CD4-positive, alpha-beta memory T cell (primary cell): Measurements from ENCODE around the gene CKB. TPM values are rescaled to one million over a fixed set of nuclear protein-coding genes. Genes with fewer than 3 reads are reported as not detected.

Source experiments
- CTCF ChIA-PET: fragments of 350-600 bp; sonication (Branson Sonifier 250); formaldehyde crosslinking; loops from one replicate; lab custom pipeline; 2021; ENCODE audit warnings: inconsistent platforms; ENCODE audit not compliant: partially characterized antibody; lab: Charles Lee
- POLR2A ChIA-PET: fragments of 350-600 bp; sonication (Branson Sonifier 250); formaldehyde crosslinking; loops from one replicate; lab custom pipeline; 2021; ENCODE audit not compliant: partially characterized antibody; lab: Charles Lee
- DNase-seq, 5 donors: peaks; one replicate each; pipeline versions ENCODE4 v3.0.0 to v3.0.0-alpha.2; 2020 to 2022; ENCODE audit warnings: mixed read lengths in 1 of 5
- H3K27ac ChIP-seq: one replicate; pipeline ENCODE4 v1.7.0; 2013; ENCODE audit warnings: low read depth, low read length
- H3K27me3 ChIP-seq: 2 replicates; pipeline ENCODE4 v1.7.0; 2013; ENCODE audit warnings: mild to moderate bottlenecking, low read length, moderate library complexity; ENCODE audit not compliant: insufficient read depth
- H3K36me3 ChIP-seq: 2 replicates; pipeline ENCODE4 v1.7.0; 2013; ENCODE audit warnings: mild to moderate bottlenecking, low read length, moderate library complexity; ENCODE audit not compliant: insufficient read depth
- H3K4me1 ChIP-seq: 2 replicates; pipeline ENCODE4 v1.7.0; 2013; ENCODE audit warnings: mild to moderate bottlenecking, low read length, moderate library complexity; ENCODE audit not compliant: insufficient read depth
- H3K4me3 ChIP-seq, 2 donors: one replicate each; pipeline ENCODE4 v1.7.0; 2013; ENCODE audit warnings: low read length in 2 of 2, mild to moderate bottlenecking in 1 of 2
- H3K9me3 ChIP-seq, 2 donors: one replicate each; pipeline ENCODE4 v1.7.0; 2013; ENCODE audit warnings: low read length in 2 of 2, control low read depth in 1 of 2; ENCODE audit not compliant: control insufficient read depth in 1 of 2
- H3K27ac Mint-ChIP-seq, 7 donors: one replicate each; pipeline ENCODE4 v1.8.0; 2020 to 2021; ENCODE audit warnings: mixed read lengths in 7 of 7, mild to moderate bottlenecking in 6 of 7, inconsistent platforms in 3 of 7, moderate library complexity in 3 of 7
- H3K27me3 Mint-ChIP-seq, 2 donors: one replicate each; pipeline ENCODE4 v1.8.0; 2020 to 2021; ENCODE audit warnings: mixed read lengths in 2 of 2
- H3K36me3 Mint-ChIP-seq, 2 donors: one replicate each; pipeline ENCODE4 v1.8.0; 2020 to 2021; ENCODE audit warnings: mixed read lengths in 2 of 2, inconsistent platforms in 1 of 2, mild to moderate bottlenecking in 1 of 2
- H3K4me1 Mint-ChIP-seq, 4 donors: one replicate each; pipeline ENCODE4 v1.8.0; 2020 to 2021; ENCODE audit warnings: mixed read lengths in 4 of 4, mild to moderate bottlenecking in 1 of 4
- H3K4me3 Mint-ChIP-seq, 8 donors: one replicate each; pipeline ENCODE4 v1.8.0; 2020 to 2021; ENCODE audit warnings: mixed read lengths in 8 of 8, mild to moderate bottlenecking in 7 of 8, moderate library complexity in 6 of 8, inconsistent platforms in 3 of 8
- H3K9me3 Mint-ChIP-seq, 8 donors: one replicate each; pipeline ENCODE4 v1.8.0; 2020 to 2021; ENCODE audit warnings: mixed read lengths in 8 of 8, mild to moderate bottlenecking in 5 of 8, inconsistent platforms in 3 of 8, moderate library complexity in 1 of 8
- intact Hi-C: fragments of 100-400 bp; cut with micrococcal nuclease; formaldehyde crosslinking; loops from one replicate; pipeline ENCODE4 v1.15.1; 2023
- polyA plus RNA-seq, 2 donors: library from polyadenylated mRNA; unstranded; fragments of 300-500 nt; fragmentation: Illumina TruSeq; gene quantifications; one replicate each; pipeline ENCODE4 v1.2.3, GENCODE V29; 2021
- total RNA-seq, 2 experiments: library from RNA; stranded (reverse); gene quantifications; one replicate each; pipeline ENCODE4 v1.2.3, GENCODE V29; 2021

The CKB gene
- total and polyA plus RNA-seq, 4 experiments from 2014 or later: 2.0 to 3.0 (median 2.5) TPM

GRCh38 chr14:103549361-103550311, 27.0 kb upstream of the CKB start:
- Mint-ChIP-seq H3K9me3 (no peaks in the 10 kb centered on the region), H3K36me3 (peaks cover 0 to 2% of the 10 kb centered on the region in 2 donors), H3K27me3 (peaks cover 0 to 2% of the 10 kb centered on the region in 2 donors), H3K4me1 (peaks cover 0 to 5% (median 2%) of the 10 kb centered on the region in 4 donors), H3K4me3 (no peak overlapping the region), H3K27ac (no peak overlapping the region)
- no peak for DNase-seq
- Histone ChIP-seq H3K9me3 (no peaks in the 10 kb centered on the region), H3K27me3 (no peaks in the 10 kb centered on the region), H3K4me3 (no peak overlapping the region), H3K27ac (no peak overlapping the region), H3K4me1 (no peaks in the 10 kb centered on the region), H3K36me3 (no peaks in the 10 kb centered on the region)
- intact Hi-C loops: no loop called here
- POLR2A ChIA-PET: no interaction called here
- CTCF ChIA-PET: interaction anchor here (1.1 to 9.0 kb wide), 3 partner anchors 10 to 38 kb away, joined by 3 to 78 read pairs (median 3); partner anchors contain the start of gene CKB

- H3K27me3 ChIP-seq: no peaks in the 10 kb centered on the region
- Mint-ChIP-seq H3K9me3 (no peaks in the 10 kb centered on the region), H3K36me3 (no peaks in the 10 kb centered on the region), H3K4me3 (no peak overlapping the region), H3K4me1 (peaks cover 0 to 6% (median 2%) of the 10 kb centered on the region in 4 donors), H3K27me3 (peaks cover 0 to 2% of the 10 kb centered on the region in 2 donors), H3K27ac (peak overlapping the region in 1 of 7 donors; percentile 62)
- H3K36me3 ChIP-seq: no peaks in the 10 kb centered on the region
- H3K9me3 ChIP-seq: no peaks in the 10 kb centered on the region
- H3K4me1 ChIP-seq: no peaks in the 10 kb centered on the region
- no peak overlapping the region for H3K4me3 ChIP-seq
- no peak overlapping the region for H3K27ac ChIP-seq
- no peak for DNase-seq
- CTCF ChIA-PET: interaction anchor here (1.4 to 9.0 kb wide), 4 partner anchors 11 to 47 kb away, joined by 3 to 78 read pairs (median 5); partner anchors contain the start of genes CKB and COA8
- POLR2A ChIA-PET: interaction anchor here (2.4 kb wide), 1 partner anchor 19 kb away, joined by 6 read pairs; the partner anchor contains the start of gene TRMT61A
- intact Hi-C loops: no loop called here
Observed at GRCh38 chr14:103548463-103549351, 26.1 kb upstream of the CKB start.

GRCh38 chr14:103547941-103548462, 25.4 kb upstream of the CKB start:
- DNase-seq: no peak
- no peaks in the 10 kb centered on the region for H3K9me3 ChIP-seq
- intact Hi-C loops: no loop called here
- ChIA-PET CTCF (interaction anchor here (1.2 to 9.0 kb wide), 6 partner anchors 10 to 50 kb away, joined by 3 to 78 read pairs (median 5); partner anchors contain the start of genes CKB and COA8), POLR2A (interaction anchor here (2.4 kb wide), 1 partner anchor 19 kb away, joined by 6 read pairs; the partner anchor contains the start of gene TRMT61A)
- no peak overlapping the region for H3K27ac ChIP-seq
- no peaks in the 10 kb centered on the region for H3K4me1 ChIP-seq
- H3K36me3 ChIP-seq: no peaks in the 10 kb centered on the region
- H3K9me3 Mint-ChIP-seq: no peaks in the 10 kb centered on the region
- no peaks in the 10 kb centered on the region for H3K27me3 ChIP-seq
- H3K4me3 Mint-ChIP-seq: no peak overlapping the region
- H3K4me3 ChIP-seq: no peak overlapping the region
- peaks cover 0 to 6% (median 2%) of the 10 kb centered on the region in 4 donors for H3K4me1 Mint-ChIP-seq
- peaks cover 0 to 2% of the 10 kb centered on the region in 2 donors for H3K27me3 Mint-ChIP-seq
- H3K36me3 Mint-ChIP-seq: no peaks in the 10 kb centered on the region
- peak overlapping the region in 1 of 7 donors; percentile 62 for H3K27ac Mint-ChIP-seq

- Histone ChIP-seq H3K9me3 (no peaks in the 10 kb centered on the region), H3K4me3 (no peak overlapping the region)
- peaks cover 0 to 5% (median 2%) of the 10 kb centered on the region in 4 donors for H3K4me1 Mint-ChIP-seq
Observed at GRCh38 chr14:103547455-103547940, 24.9 kb upstream of the CKB start.

GRCh38 chr14:103546652-103547454, 24.2 kb upstream of the CKB start:
- H3K4me1 Mint-ChIP-seq: peaks cover 0 to 4% (median 2%) of the 10 kb centered on the region in 4 donors

More at GRCh38 chr14:103547455-103547940, 24.9 kb upstream of the CKB start:
- H3K36me3 Mint-ChIP-seq: no peaks in the 10 kb centered on the region
- H3K4me1 ChIP-seq: no peaks in the 10 kb centered on the region
- no peaks in the 10 kb centered on the region for H3K9me3 Mint-ChIP-seq
- H3K4me3 Mint-ChIP-seq: no peak overlapping the region
- H3K27me3 Mint-ChIP-seq: peaks cover 0 to 2% of the 10 kb centered on the region in 2 donors
- H3K27me3 ChIP-seq: no peaks in the 10 kb centered on the region
- DNase-seq: no peak
- no peak overlapping the region for H3K27ac ChIP-seq
- POLR2A ChIA-PET: interaction anchor here (1.4 to 2.4 kb wide), 2 partner anchors 18 to 48 kb away, joined by 3 to 6 read pairs; partner anchors contain the start of gene TRMT61A
- H3K27ac Mint-ChIP-seq: no peak overlapping the region
- no peaks in the 10 kb centered on the region for H3K36me3 ChIP-seq
- CTCF ChIA-PET: interaction anchor here (0.9 to 9.0 kb wide), 10 partner anchors 10 to 443 kb away, joined by 3 to 78 read pairs (median 4); partner anchors contain the start of genes CKB and COA8
- intact Hi-C loops: no loop called here

More at GRCh38 chr14:103546652-103547454, 24.2 kb upstream of the CKB start:
- POLR2A ChIA-PET: interaction anchor here (1.4 to 2.4 kb wide), 2 partner anchors 17 to 47 kb away, joined by 3 to 6 read pairs; partner anchors contain the start of gene TRMT61A
- H3K4me1 ChIP-seq: no peaks in the 10 kb centered on the region
- no peaks in the 10 kb centered on the region for H3K36me3 ChIP-seq
- peak; percentile 63 to 75 (median 71) for DNase-seq
- Mint-ChIP-seq H3K27me3 (peaks cover 0 to 2% of the 10 kb centered on the region in 2 donors), H3K27ac (no peak overlapping the region), H3K4me3 (peak overlapping the region in 1 of 8 donors; percentile 23), H3K9me3 (no peaks in the 10 kb centered on the region), H3K36me3 (no peaks in the 10 kb centered on the region)
- H3K9me3 ChIP-seq: no peaks in the 10 kb centered on the region
- no peak overlapping the region for H3K27ac ChIP-seq
- intact Hi-C loops: loop anchor here (1.0 kb wide), 2 partner anchors 29 to 47 kb away; no protein-coding TSS in a partner anchor
- no peak overlapping the region for H3K4me3 ChIP-seq
- no peaks in the 10 kb centered on the region for H3K27me3 ChIP-seq
- CTCF ChIA-PET: interaction anchor here (0.9 to 9.0 kb wide), 11 partner anchors 10 to 442 kb away, joined by 3 to 78 read pairs (median 4); partner anchors contain the start of genes CKB and COA8
